Endothelial cell of umbilical vein (primary cell): ENCODE data around the gene TWF2. TPM values are rescaled to one million over a fixed set of nuclear protein-coding genes. Genes with fewer than 3 reads are reported as not detected.

ENCODE experiments used
- BruUV-seq: library from RNA; stranded (reverse); fragments of 400-500 nt; replicated peaks from 2 replicates; lab custom pipeline; 2021; lab: Mats Ljungman, UMichigan
- CTCF ChIA-PET: fragments of 300-600, 350-600 bp; sonication (Branson Sonifier 250); formaldehyde crosslinking; loops from one replicate; lab custom pipeline; 2021; ENCODE audit warnings: antibody characterized with exemption, inconsistent platforms; lab: Charles Lee
- POLR2A ChIA-PET: fragments of 300-600, 350-600 bp; sonication (Branson Sonifier 250); formaldehyde crosslinking; loops from one replicate; lab custom pipeline; 2021; ENCODE audit warnings: antibody characterized with exemption, inconsistent platforms; lab: Charles Lee
- DNase-seq: peaks from one replicate; pipeline ENCODE4 v3.0.0-alpha.2; 2011; ENCODE audit warnings: low read depth, low spot score
- FAIRE-seq: peaks from 2 replicates; lab custom pipeline; 2011; peaks lifted over from hg19 to GRCh38; lab: Jason Lieb, UNC
- H2AFZ ChIP-seq: 2 replicates; pipeline ENCODE4 v1.6.0; 2012; ENCODE audit warnings: low read depth, low read length, control low read depth, inconsistent platforms
- H3K27ac ChIP-seq: 2 replicates; pipeline ENCODE4 v1.5.1; 2011; ENCODE audit warnings: low read depth, mild to moderate bottlenecking, control low read depth, low read length, moderate library complexity; ENCODE audit not compliant: insufficient read depth
- H3K27me3 ChIP-seq, 2 experiments: 2 replicates each; pipeline versions ENCODE4 v1.6.0 to v1.6.1; 2011; ENCODE audit warnings: low read length in 2 of 2, mixed read lengths in 1 of 2; ENCODE audit not compliant: control insufficient read depth in 2 of 2, insufficient read depth in 2 of 2
- H3K36me3 ChIP-seq, 2 experiments: 2 replicates in 1 of 2; 3 replicates in 1 of 2; pipeline ENCODE4 v1.5.1; 2011; ENCODE audit warnings: low read length in 2 of 2, mild to moderate bottlenecking in 1 of 2, moderate library complexity in 1 of 2; ENCODE audit not compliant: control insufficient read depth in 2 of 2, insufficient read depth in 2 of 2; ENCODE audit errors: extremely low read depth in 1 of 2
- H3K4me1 ChIP-seq: 3 replicates; pipeline ENCODE4 v1.5.1; 2011; ENCODE audit warnings: mild to moderate bottlenecking, low read length; ENCODE audit not compliant: control insufficient read depth, insufficient read depth; ENCODE audit errors: extremely low read depth
- H3K4me2 ChIP-seq: 2 replicates; pipeline ENCODE4 v1.6.1; 2011; ENCODE audit warnings: low read length, control low read depth, mixed read lengths; ENCODE audit not compliant: insufficient read depth
- H3K4me3 ChIP-seq, 3 experiments: fragments of 200-600 bp in 1 of 3; sonication (generic), shearing (Covaris generic) in 1 of 3; replicated peaks in 1 of 3; 2 replicates each; pipeline ENCODE4 v1.5.1; 2011 to 2016; ENCODE audit warnings: control low read depth in 3 of 3, low read length in 3 of 3, mild to moderate bottlenecking in 2 of 3, inconsistent platforms in 1 of 3, low read depth in 1 of 3, moderate library complexity in 1 of 3; ENCODE audit not compliant: insufficient read depth in 1 of 3
- H3K79me2 ChIP-seq: 2 replicates; pipeline ENCODE4 v1.6.0; 2012; ENCODE audit warnings: low read length, inconsistent platforms; ENCODE audit not compliant: control insufficient read depth, insufficient read depth
- H3K9ac ChIP-seq: replicated peaks from 2 replicates; pipeline ENCODE3; 2011; ENCODE audit warnings: low read length, control low read depth; ENCODE audit not compliant: insufficient read depth; ENCODE audit errors: extremely low read depth
- H3K9me1 ChIP-seq: replicated peaks from 3 replicates; pipeline ENCODE4 v1.6.0; 2011; ENCODE audit warnings: mild to moderate bottlenecking, low read length; ENCODE audit not compliant: control insufficient read depth, insufficient read depth; ENCODE audit errors: extremely low read depth
- H3K9me3 ChIP-seq: replicated peaks from 2 replicates; pipeline ENCODE4 v1.5.1; 2012; ENCODE audit warnings: low read length, inconsistent platforms; ENCODE audit not compliant: control insufficient read depth, insufficient read depth
- H4K20me1 ChIP-seq: replicated peaks from 2 replicates; pipeline ENCODE3; 2011; ENCODE audit warnings: mild to moderate bottlenecking, low read length; ENCODE audit not compliant: control insufficient read depth, insufficient read depth; ENCODE audit errors: extremely low read depth
- CTCF ChIP-seq, 2 donors: IDR thresholded peaks; 1 replicate in 1 of 2; 2 replicates in 1 of 2; pipeline ENCODE4 v1.5.1; 2011; ENCODE audit warnings: low read length in 2 of 2, mild to moderate bottlenecking in 2 of 2, moderate library complexity in 2 of 2, control low read depth in 1 of 2, inconsistent platforms in 1 of 2, low read depth in 1 of 2; ENCODE audit not compliant: insufficient read depth in 1 of 2; ENCODE audit errors: extremely low read depth in 1 of 2
- EZH2 ChIP-seq: IDR thresholded peaks from 2 replicates; pipeline ENCODE4 v1.6.1; 2012; ENCODE audit warnings: borderline replicate concordance, low read depth, mild to moderate bottlenecking, moderate library complexity, low read length, inconsistent platforms; ENCODE audit not compliant: severe bottlenecking
- FOS ChIP-seq: IDR thresholded peaks from 2 replicates; pipeline ENCODE4 v1.6.1; 2011; ENCODE audit warnings: mild to moderate bottlenecking, low read length, moderate library complexity, borderline replicate concordance; ENCODE audit not compliant: insufficient read depth
- GATA2 ChIP-seq: IDR thresholded peaks from 2 replicates; pipeline ENCODE4 v1.7.0; 2011; ENCODE audit warnings: low read depth, mild to moderate bottlenecking, moderate library complexity, mixed read lengths, low read length; ENCODE audit not compliant: insufficient read length, insufficient read depth
- JUN ChIP-seq: IDR thresholded peaks from 2 replicates; pipeline ENCODE4 v1.6.1; 2011; ENCODE audit warnings: borderline replicate concordance, low read depth; ENCODE audit not compliant: insufficient read length, insufficient read depth
- MAX ChIP-seq: IDR thresholded peaks from 2 replicates; pipeline ENCODE4 v1.6.1; 2011; ENCODE audit not compliant: insufficient read depth, insufficient read length
- MYC ChIP-seq: IDR thresholded peaks from one replicate; pipeline ENCODE4 v1.6.1; 2011; ENCODE audit warnings: mild to moderate bottlenecking, low read depth, low read length
- POLR2A ChIP-seq: IDR thresholded peaks from 2 replicates; pipeline ENCODE4 v1.6.1; 2012; ENCODE audit warnings: low read depth, mild to moderate bottlenecking, control low read depth, low read length
- POLR2AphosphoS5 ChIP-seq: IDR thresholded peaks from 2 replicates; pipeline ENCODE4 v1.6.1; 2012; ENCODE audit warnings: low read depth, mild to moderate bottlenecking, control low read depth, low read length, moderate library complexity; ENCODE audit not compliant: insufficient read depth
- dilution Hi-C: fragments of 300-500 bp; cut with MboI; formaldehyde crosslinking; loops from one replicate; pipeline ENCODE4 v1.15.0; 2019; ENCODE audit warnings: low sequenced_read_pairs; ENCODE audit not compliant: extremely low pct_ligation_motif_present
- intact Hi-C: fragments of 100-400 bp; cut with micrococcal nuclease; formaldehyde crosslinking; loops from one replicate; pipeline ENCODE4 v1.10.0; 2022
- polyA plus RNA-seq, 4 experiments: library from polyadenylated mRNA; depleted of rRNA in 3 of 4; stranded (reverse) in 3 of 4; unstranded in 1 of 4; fragments of >200 nt; gene quantifications; 2 replicates each; pipeline versions ENCODE4 v1.2.1 to v1.2.3, GENCODE V29; 2011 to 2012; ENCODE audit warnings: missing spikeins in 1 of 4
- total RNA-seq: library from RNA; stranded (reverse); gene quantifications from 2 replicates; pipeline ENCODE4 v1.2.3, GENCODE V29; 2021

The TWF2 gene
- total and polyA plus RNA-seq, 2 donors (not counting 3 experiments of a cell fraction or from before 2014, with no cell fraction given), result 82.9 to 134 TPM

GRCh38 chr3:52184690-52185089 is 54.3 kb downstream of the TWF2 start:
- no peaks in the 10 kb centered on the region for H3K79me2 ChIP-seq
- BruUV-seq, result no TSS peak
- intact Hi-C loops, result no loop called here
- H3K9me3 ChIP-seq, result no peaks in the 10 kb centered on the region
- dilution Hi-C loops, result no loop called here
- no peaks in the 10 kb centered on the region for H3K4me1 ChIP-seq
- no peaks in the 10 kb centered on the region for H4K20me1 ChIP-seq
- DNase-seq (no peak), FAIRE-seq (no peak)
- TF ChIP-seq POLR2A, result no peak
- TF ChIP-seq CTCF (IDR thresholded peaks at IDR 0.05; ENCODE audit: extremely low read depth in 1 of 2, insufficient read depth in 1 of 2, low read depth in 1 of 2, low read length in 2 of 2), result no peak
- H3K4me3 ChIP-seq, result no peak overlapping the region
- no peak overlapping the region for H3K9ac ChIP-seq
- no peak overlapping the region for H2AFZ ChIP-seq
- H3K4me2 ChIP-seq, result no peak overlapping the region
- H3K9me1 ChIP-seq, result no peaks in the 10 kb centered on the region
- POLR2A ChIA-PET, result no interaction called here
- CTCF ChIA-PET, result no interaction called here
- no peak overlapping the region for H3K27ac ChIP-seq
- no peaks in the 10 kb centered on the region for H3K27me3 ChIP-seq
- no peaks in the 10 kb centered on the region for H3K36me3 ChIP-seq

- no peak overlapping the region for H3K27ac ChIP-seq
- ChIA-PET CTCF (interaction anchor here (1.0 to 2.2 kb wide), 2 partner anchors 9 to 13 kb away, joined by 3 to 5 read pairs; no protein-coding TSS in a partner anchor), POLR2A (no interaction called here)
- BruUV-seq, result no TSS peak
- no peaks in the 10 kb centered on the region for H4K20me1 ChIP-seq
- H3K4me2 ChIP-seq, result no peak overlapping the region
- dilution Hi-C loops, result no loop called here
- H3K4me1 ChIP-seq, result no peaks in the 10 kb centered on the region
- H3K27me3 ChIP-seq, result peaks cover 0 to under 1% of the 10 kb centered on the region in 2 experiments
- DNase-seq (no peak), FAIRE-seq (no peak)
- H3K9me3 ChIP-seq, result no peaks in the 10 kb centered on the region
- H3K9me1 ChIP-seq, result no peaks in the 10 kb centered on the region
- H3K4me3 ChIP-seq, result no peak overlapping the region
- no peak overlapping the region for H2AFZ ChIP-seq
- no peak overlapping the region for H3K9ac ChIP-seq
- intact Hi-C loops, result no loop called here
- H3K36me3 ChIP-seq, result no peaks in the 10 kb centered on the region
- no peak for TF ChIP-seq CTCF (IDR thresholded peaks at IDR 0.05; ENCODE audit: extremely low read depth in 1 of 2, insufficient read depth in 1 of 2, low read depth in 1 of 2, low read length in 2 of 2)
- no peak for TF ChIP-seq EZH2
- no peak for TF ChIP-seq MAX
- TF ChIP-seq MYC, result no peak
- no peak for TF ChIP-seq POLR2AphosphoS5
- no peak for TF ChIP-seq JUN
- TF ChIP-seq FOS, result no peak
- no peak for TF ChIP-seq POLR2A
- TF ChIP-seq GATA2, result no peak
- no peaks in the 10 kb centered on the region for H3K79me2 ChIP-seq
These were observed 55.0 kb downstream of the TWF2 start for GRCh38 chr3:52183786-52184445.
